KBM-7 (cell line): ENCODE measurements around the gene CBX5.
"Not testable (repeated sequence)": the region's sequence is repeated elsewhere in the genome, so short reads cannot be mapped to it uniquely, and the experiment has no call there.

ENCODE experiments used
- DNase-seq: peaks from one replicate; pipeline ENCODE4 v3.0.0-alpha.2; 2015
- in situ Hi-C: fragments of 300-500 bp; cut with MboI; formaldehyde crosslinking; loops from 2 replicates; pipeline ENCODE4 v1.14.3; 2020; ENCODE audit warnings: low sequenced_read_pairs, low pct_unique_long_range_greater_than_20kb, mixed read lengths

The CBX5 gene

GRCh38 chr12:54210400-54210790 is 69.5 kb downstream of the CBX5 start:
- in situ Hi-C loops, result no loop called here
- no peak for DNase-seq

GRCh38 chr12:54208591-54208990 is 71.3 kb downstream of the CBX5 start:
- in situ Hi-C loops, result no loop called here

DNA sequence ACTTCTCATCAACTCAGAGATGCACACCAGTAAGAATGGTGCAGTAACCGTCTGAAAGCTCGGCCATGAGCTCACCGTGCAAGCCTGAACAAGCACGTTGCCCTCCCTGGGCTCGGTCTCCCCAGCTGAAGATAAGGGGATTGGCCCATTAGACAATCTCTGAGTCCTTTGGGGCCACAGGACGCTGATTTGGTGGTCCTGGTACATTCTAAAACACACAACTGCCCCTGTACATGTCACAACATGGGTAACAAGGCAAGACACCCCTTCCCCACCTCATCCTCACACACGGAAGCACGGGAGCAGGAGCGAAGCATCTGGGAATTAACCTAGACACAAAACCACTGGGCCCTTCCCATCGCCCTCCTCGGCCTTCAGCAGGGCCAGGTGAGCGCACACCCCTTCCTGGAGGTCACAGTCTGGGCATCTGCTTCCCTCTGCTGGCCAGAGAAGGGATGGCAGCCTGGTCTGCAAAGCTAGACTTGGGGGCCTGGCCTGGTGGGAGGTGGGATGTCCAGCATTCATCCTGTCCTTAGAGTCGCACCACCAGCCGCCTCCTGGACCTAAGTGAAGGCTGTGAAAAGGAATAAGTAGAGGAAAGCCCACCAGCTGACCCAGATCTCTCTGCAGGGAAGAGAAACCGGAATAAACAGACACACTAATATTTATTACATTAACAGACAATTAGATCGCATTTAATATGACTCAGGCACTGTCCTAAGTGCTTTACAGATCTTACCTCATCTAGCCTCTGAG is 72.2 kb downstream of the CBX5 start:
- in situ Hi-C loops, result no loop called here
- peak; percentile 80 for DNase-seq

More at GRCh38 chr12:54208591-54208990, 71.3 kb downstream of the CBX5 start:
- DNase-seq, result no peak

DNA sequence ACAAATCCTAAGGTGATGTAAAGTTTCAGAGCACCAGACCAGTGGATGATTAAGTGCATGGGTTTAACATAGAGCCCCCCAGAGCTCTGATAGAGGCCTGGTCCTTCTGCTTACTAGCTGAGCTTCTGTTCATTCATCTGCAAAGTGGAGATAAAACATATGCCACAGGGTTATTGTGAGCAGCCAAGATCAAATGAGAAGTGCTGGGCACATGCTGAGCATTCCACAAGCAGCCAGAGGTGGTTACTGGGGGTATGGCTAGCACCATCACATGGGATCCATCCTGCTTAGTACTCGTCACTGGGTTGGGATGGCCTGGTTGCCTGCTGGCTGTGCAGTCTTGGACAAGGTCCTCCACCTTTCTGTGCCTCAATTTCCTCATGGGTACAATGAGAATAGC is 73.1 kb downstream of the CBX5 start:
- DNase-seq, result no peak
- in situ Hi-C loops, result no loop called here

DNA sequence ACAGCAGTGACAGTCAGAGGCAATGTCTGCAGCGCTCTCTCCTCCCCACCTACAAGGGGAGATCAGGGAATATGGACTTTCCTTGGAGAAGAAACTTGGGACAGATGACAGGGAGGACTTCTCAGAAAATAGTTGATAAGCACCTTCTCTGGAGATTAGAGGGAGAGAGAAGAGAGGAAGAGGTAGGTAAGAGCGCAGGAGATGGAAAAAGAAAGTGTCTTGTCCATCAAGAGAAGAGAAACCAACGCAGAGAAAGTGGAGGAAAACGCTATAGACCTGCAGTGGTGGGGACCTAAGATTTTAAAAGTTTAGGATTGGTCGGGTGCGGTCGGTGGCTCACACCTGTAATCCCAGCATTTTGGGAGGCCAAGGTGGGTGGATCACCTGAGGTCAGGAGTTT is 75.6 kb downstream of the CBX5 start:
- in situ Hi-C loops, result no loop called here

GRCh38 chr12:54201001-54201794 is 78.7 kb downstream of the CBX5 start:
- in situ Hi-C loops, result no loop called here
- DNase-seq, result peak; percentile 88

More for the DNA sequence above, 75.6 kb downstream of the CBX5 start:
- no peak for DNase-seq

DNA sequence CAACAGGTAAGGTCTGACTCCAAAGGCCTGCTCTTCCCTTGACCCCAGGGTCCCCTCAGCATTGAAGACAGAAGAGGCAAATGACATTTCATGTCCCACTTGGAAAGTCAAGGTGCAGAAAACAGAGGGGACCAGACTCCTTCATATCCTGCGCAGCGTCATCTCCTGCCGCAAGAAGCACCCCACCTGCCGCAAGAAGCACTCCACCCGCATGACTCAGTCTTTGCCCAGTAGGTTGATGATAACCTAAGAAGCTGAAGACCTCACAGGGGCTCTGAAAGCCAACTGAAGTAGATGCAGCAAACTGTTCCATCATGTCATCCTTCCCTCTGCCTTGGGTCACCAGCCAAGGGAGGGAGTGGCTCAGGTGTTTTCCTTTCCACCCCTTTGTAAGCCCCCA is 79.5 kb downstream of the CBX5 start:
- no peak for DNase-seq
- in situ Hi-C loops, result no loop called here

GRCh38 chr12:54199917-54200316 is 80.0 kb downstream of the CBX5 start:
- in situ Hi-C loops, result loop anchor here (10.0 kb wide), 1 partner anchor 195 kb away; the partner anchor contains the start of genes HOXC8 and HOXC9
- no peak for DNase-seq

DNA sequence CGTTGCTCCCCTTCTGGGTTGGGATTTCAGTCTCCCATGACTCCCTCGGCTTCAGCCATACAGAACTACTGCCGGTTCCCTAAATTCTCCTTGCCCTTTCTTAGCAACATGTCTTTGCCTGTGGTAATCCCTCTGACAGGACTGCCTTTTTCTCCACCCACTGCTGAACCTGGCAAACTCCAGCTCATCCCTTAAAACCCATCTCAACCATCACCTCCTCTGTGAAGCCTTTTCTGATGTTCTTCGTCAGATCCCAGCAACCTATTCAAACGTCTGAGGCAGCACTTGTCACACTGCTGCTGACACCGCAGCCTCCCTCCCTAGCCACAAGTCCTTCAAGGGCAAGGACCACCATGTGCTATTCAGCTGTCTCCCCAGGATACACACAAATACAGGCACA is 80.9 kb downstream of the CBX5 start:
- no peak for DNase-seq
- in situ Hi-C loops, result loop anchor here (10.0 kb wide), 1 partner anchor 194 kb away; the partner anchor contains the start of genes HOXC8 and HOXC9

DNA sequence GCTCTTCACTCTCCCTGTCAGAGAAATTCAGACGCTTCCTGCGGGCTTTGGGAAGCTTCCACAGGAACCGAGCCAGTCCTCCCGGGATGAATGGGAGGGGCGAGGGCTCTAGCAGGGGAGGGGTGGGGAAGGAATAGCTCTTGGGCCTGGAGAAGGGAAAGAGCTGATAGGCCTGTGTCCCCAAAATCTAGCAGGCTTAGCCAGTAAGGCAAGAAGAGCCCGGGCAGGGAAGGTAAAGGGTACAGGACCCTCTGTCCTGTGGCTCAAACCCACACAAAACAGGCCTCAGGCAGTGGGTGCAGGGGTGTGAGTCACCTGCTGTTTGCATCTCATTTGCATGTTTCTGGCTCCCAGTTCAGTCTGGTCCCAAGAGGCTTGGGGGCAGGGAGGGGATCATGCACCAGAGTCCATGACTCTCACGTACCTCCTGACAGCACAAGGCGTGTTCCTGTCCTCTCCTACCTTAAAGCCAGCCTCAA is 82.5 kb downstream of the CBX5 start:
- no peak for DNase-seq
- in situ Hi-C loops, result loop anchor here (10.0 kb wide), 1 partner anchor 193 kb away; the partner anchor contains the start of genes HOXC8 and HOXC9

DNA sequence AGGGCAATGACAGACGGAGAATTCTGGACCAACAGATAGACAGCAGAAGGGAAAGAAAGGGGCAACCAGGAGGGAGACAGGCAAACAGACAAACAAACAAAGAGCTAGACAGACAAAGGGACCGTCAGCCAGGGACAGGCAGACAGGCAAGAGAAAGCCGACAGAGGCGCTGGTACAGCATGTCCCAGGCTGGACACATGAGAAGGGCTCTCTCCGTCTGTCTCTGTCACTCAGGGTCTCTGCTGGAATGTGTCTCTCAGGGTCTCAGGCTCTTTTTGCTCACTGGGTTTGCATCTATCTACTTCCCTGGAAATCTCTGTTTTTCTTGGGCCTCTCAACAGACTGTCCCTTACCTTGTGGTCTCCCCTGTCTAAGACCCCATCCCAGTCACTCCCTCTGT is 82.9 kb downstream of the CBX5 start:
- in situ Hi-C loops, result loop anchor here (10.0 kb wide), 1 partner anchor 192 kb away; the partner anchor contains the start of genes HOXC8 and HOXC9
- DNase-seq, result no peak

- no peak for DNase-seq
- in situ Hi-C loops, result loop anchor here (10.0 kb wide), 1 partner anchor 192 kb away; the partner anchor contains the start of genes HOXC8 and HOXC9
These were observed 83.5 kb downstream of the CBX5 start for GRCh38 chr12:54196396-54196795.

DNA sequence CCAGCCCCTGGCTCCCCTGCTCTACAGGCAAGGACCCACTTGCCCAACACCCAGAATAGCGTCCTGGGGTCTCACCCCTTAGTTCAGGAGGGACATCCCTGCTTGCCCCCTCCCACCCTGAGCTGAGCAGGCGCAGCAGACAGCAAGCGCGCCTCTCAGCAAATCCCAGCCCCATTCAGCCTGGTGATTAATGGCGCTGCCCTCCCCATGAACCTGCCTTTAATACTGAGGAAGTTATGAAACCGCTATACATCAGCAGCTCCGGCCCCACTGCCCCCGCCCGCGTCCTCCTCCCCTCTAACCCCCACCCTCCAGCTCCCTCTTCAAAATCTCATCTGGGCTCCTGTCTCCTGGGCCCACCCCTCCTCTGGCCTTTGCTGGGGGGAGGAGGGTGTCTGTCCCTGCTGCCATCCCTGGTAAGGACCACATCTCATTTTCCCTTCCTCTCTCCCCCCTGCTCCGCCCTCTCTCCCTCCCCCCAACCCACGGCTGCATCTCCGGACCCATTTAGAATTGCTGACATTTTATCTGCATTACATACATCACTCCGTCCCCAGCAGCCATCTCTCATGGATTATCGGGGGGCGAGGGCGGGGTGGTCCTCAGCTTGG is 84.1 kb downstream of the CBX5 start:
- in situ Hi-C loops, result loop anchor here (10.0 kb wide), 1 partner anchor 191 kb away; the partner anchor contains the start of genes HOXC8 and HOXC9
- peak; percentile 32 for DNase-seq

- in situ Hi-C loops, result loop anchor here (10.0 kb wide), 1 partner anchor 190 kb away; the partner anchor contains the start of genes HOXC8 and HOXC9
- DNase-seq, result no peak
These were observed 84.7 kb downstream of the CBX5 start for GRCh38 chr12:54195080-54195736.

GRCh38 chr12:54194611-54195010 is 85.3 kb downstream of the CBX5 start:
- not testable (repeated sequence) for DNase-seq
- in situ Hi-C loops, result loop anchor here (10.0 kb wide), 1 partner anchor 190 kb away; the partner anchor contains the start of genes HOXC8 and HOXC9

DNA sequence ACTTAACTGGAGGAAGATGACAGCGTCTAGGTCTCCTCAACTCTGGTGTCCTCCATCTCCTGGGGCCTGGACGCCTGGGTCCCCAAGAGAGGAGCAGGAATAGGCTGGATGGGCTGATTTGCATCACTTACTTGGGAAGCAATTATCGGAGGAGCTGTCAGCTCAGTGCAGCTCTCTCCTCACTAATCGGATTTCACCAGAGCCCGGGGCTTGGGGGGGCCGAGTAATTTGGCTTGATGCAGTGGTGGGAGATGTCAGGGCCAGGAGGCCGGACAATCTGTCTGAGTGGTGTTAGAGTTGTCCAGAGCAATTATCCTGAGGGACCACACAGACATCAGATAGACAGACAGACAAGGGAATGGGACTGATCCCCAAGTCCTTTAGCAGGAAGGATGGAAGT is 86.5 kb downstream of the CBX5 start:
- no peak for DNase-seq
- in situ Hi-C loops, result loop anchor here (10.0 kb wide), 1 partner anchor 189 kb away; the partner anchor contains the start of genes HOXC8 and HOXC9

GRCh38 chr12:54191550-54192022 is 88.3 kb downstream of the CBX5 start:
- in situ Hi-C loops, result loop anchor here (10.0 kb wide), 1 partner anchor 187 kb away; the partner anchor contains the start of genes HOXC8 and HOXC9
- DNase-seq, result peak; percentile 96

- in situ Hi-C loops, result loop anchor here (10.0 kb wide), 1 partner anchor 186 kb away; the partner anchor contains the start of genes HOXC8 and HOXC9
- no peak for DNase-seq
These were observed 88.8 kb downstream of the CBX5 start for GRCh38 chr12:54191126-54191525.
